RCC 7860 (cell line): ENCODE measurements around the gene RCSD1.
A peak's percentile ranks its signal among the peaks of the same experiment; 100 is the strongest.

Experiments used
- DNase-seq: peaks from one replicate; pipeline ENCODE4 v3.0.0-alpha.2; 2015; ENCODE audit warnings: low spot score
- FAIRE-seq: peaks from 2 replicates; lab custom pipeline; 2012; peaks lifted over from hg19 to GRCh38; lab: Jason Lieb, UNC

The RCSD1 gene

GRCh38 chr1:167663002-167663772 lies 33.2 kb downstream of the RCSD1 start:
- no peak for FAIRE-seq

GRCh38 chr1:167665469-167665868 lies 35.4 kb downstream of the RCSD1 start:
- FAIRE-seq (no peak), DNase-seq (no peak)

More at GRCh38 chr1:167663002-167663772, 33.2 kb downstream of the RCSD1 start:
- peak; percentile 44 for DNase-seq

GRCh38 chr1:167666416-167666815 lies 36.4 kb downstream of the RCSD1 start:
- FAIRE-seq: no peak
- DNase-seq: no peak

DNA sequence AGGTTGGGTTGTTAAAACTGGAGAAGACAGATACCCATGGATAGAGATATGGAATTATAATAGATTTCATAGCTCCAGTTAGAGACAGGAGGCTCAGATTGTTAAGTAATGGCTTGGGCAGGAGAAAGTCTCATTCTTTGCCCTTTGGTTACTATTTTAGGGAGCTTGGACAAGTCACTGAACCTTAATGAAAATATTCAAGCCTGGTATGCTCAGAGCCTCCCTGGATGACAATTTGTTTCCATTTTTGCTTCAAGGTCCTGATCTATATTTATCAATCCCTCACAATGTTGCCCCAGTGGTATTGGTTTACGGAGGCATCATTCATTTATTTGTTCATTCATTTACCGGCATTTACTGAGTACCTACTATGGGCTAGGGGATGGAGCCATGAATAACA lies 37.5 kb downstream of the RCSD1 start:
- DNase-seq (no peak), FAIRE-seq (no peak)

DNA sequence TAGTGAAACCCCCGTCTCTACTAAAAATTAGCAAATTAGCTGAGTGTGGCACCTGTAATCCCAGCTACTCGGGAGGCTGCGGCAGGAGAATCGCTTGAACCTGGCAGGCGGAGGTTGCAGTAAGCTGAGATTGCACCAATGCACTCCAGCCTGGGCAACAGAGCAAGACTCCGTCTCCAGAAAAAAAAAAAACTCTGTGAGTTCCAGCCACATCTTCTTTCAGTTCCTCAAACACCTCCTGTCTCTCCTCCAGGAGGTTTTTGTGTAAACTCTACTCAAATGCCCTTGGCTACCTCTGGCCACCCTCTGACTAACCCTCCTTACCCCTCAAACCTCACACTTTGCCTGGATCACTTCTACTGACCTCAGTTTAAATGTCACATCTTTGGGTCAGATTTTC lies 38.1 kb downstream of the RCSD1 start:
- no peak for FAIRE-seq

DNA sequence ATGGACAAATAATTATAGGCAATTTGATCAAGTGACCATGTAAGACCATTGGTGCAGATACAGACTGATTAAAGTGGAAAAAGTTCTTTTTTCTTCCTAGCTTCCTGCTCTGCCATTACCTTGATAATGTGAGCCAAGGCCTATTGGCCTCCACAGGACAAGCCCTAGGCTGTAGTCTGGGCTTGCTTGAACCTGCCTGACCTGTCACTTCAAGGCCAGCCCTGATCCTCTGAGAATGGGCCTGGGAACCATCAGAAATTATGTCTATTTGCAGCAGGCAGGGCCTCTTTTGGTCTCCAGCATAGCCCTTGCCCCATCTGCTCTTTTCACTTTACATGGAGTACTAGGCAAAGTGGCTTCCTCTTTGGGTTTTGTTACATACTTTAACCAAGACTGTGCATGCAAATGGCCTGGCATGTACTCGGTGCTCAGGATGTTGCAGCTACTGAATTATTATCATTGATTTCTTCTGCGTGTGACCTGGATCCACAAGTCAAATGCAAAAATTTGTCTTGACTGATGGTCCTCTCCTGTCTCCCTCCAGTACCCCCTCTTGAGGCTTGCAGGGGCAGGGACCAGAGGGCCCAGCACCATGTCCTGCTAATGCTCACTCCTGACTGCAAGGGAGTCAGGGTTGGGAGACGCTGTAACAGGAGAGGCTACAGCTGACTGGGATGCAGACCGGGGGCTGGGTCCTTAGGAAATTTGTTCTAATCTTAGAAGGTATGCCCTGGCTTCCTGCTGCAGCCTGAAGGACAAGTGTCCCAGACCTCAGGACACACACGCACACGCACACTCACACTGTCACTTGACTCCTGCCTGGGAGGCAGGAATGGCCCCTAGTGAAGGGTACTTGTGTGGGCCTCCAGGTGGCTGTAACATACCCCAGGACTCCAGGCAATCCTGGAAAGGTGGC lies 39.4 kb downstream of the RCSD1 start:
- DNase-seq: no peak
- no peak for FAIRE-seq

More for the DNA sequence above, 38.1 kb downstream of the RCSD1 start:
- no peak for DNase-seq

- FAIRE-seq: no peak
- DNase-seq: no peak
These were observed 40.5 kb downstream of the RCSD1 start for GRCh38 chr1:167670563-167670962.

DNA sequence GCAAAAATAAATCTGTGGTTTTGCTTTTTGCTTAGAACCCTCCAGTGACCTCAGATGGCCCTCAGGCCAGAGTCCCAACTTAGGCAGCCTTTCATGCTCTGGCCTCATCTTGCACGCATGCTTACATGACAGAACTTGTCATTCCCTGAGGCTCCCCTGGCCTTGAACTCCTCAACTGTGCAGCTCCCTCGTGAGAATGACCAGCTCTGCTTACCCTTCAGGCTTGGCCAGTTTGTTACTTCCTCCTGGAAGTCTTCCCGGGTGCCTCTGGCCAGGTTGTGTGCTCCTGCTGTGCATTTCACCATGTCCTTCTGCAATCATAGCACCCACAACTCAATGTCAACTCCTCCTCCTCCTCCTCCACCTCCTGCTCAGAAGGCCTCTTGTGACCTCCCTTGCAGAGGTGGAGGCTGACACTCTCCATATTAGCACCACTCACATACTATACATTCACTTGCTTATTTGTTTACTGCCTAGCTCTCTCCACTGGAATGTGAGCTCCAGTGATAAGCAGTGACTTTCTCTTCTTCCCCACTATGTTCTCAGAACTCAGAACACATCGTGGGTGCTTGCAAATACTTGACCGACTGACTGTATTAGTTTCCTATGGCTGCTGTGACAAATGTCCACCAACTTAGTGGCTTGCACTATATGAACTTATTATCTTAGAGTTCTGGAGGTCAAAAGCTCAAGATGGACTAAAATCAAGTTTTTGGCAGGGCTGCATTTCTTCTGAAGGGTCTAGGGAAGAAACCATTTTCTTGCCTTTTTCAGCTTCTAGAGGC lies 41.9 kb downstream of the RCSD1 start:
- DNase-seq (no peak), FAIRE-seq (no peak)

- FAIRE-seq: no peak
These were observed 42.8 kb downstream of the RCSD1 start for GRCh38 chr1:167672831-167673230.

DNA sequence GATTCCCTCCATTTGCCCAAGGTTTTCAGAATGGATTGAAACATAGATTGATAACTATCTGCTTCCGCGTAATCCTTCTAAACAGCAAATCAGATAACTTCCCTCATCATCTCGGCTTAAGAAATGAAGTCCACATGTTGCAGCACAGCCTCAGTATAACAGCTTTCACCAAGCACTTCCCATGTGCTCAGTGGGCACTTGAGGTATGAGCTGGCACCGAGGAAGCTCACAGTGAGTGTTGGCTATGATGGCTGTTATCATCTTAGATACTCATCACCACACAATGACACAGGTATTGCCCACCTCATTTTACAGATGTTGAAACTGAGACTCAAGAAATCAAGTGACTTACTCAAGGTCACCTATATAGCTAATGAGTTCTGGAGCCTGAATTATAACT lies 43.2 kb downstream of the RCSD1 start:
- DNase-seq (no peak), FAIRE-seq (no peak)

More at GRCh38 chr1:167672831-167673230, 42.8 kb downstream of the RCSD1 start:
- DNase-seq: no peak

DNA sequence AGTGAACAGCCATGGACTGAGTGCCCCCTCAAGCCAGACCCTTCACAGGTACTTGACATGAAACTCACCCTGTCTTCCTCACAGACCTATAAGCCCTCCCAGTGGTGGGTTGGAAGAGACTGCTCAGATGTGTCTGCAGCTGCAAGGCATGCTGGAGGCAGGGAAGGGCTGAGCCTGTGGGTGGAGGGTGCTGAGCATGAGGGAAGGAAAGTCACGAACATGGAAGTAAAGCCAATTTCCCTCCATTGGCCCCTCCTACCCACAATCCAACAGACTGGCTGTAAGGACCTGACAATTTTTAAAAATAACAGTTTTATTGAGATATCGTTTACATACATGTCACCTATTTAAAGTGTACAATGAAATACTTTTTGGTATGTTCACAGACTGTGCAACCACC lies 44.1 kb downstream of the RCSD1 start:
- FAIRE-seq (no peak), DNase-seq (no peak)

GRCh38 chr1:167675440-167675839 lies 45.4 kb downstream of the RCSD1 start:
- DNase-seq (no peak), FAIRE-seq (no peak)

DNA sequence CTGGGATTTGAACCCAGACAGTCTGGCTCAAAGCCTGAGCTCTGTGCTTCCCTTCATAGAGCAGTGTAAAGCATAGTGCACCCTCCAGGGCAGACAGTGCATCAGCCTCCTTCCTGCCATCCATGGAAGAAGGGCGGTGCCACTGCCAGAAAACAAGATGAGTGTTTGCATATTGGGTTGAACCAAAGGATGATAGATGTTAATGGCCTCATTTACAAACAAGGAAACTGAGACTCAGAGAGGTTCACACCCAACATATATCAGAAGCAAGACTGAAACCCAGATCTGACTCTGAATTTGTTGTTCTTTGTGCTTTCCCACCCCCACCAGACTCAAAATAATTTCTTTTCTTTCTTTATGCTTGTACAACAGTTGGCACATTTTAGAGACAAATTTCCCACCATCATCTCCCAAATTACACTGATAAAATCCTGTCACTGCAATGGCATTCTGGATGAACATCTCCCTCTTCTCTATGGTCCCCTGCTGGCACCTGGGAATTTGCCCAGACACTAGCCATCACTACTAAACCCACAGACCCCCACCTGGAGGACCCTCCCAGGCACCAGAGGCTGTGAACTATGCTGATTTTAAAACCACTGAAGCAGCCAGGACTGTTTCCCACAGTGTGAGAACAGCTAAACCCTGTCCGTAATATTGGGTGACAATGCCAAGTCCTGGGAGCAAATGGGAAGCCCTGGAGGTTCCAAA lies 46.3 kb downstream of the RCSD1 start:
- no peak for FAIRE-seq
- DNase-seq: no peak

DNA sequence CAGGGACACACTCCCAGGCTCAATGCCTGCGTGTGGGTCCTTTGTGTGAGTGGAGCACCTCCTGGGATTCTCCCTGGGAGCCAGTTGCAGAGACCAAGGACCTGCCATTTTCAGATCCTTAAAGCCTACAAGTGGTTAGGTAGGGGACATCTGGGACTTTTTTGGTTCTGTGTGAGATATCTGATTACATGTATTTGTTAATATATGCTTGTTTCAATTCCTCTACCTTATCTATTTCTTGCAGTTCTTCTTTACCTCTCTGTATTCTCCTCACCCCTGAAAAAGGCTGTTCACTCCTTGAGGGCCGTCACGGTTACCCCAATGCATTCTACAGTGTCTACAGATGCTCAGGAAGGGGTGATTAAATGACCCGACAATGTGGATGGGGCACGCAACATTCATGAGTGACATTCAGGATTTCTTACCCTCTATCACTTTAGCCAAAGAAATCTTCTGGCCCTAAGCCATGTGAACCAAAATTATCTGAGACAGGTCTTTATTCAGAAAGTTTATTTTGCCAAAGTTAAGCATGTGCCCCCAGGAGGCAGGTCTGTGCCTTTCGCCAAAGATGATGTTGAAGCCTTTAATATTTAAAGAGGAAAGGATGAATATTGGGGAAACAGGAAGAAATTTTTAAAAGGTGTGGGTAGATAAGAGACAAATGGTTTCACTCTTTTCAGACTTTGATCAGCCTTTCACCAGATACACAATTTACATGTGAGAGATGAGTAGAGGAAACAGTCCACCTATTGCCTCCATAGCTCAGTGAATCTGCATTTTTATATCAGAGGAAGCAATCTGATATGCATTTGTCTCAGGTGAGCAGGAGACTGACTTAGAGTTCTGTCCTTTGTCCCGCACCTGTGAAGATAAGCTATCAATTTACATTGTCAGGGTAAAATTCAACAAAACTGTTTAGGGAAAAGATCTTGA lies 47.1 kb downstream of the RCSD1 start:
- DNase-seq (no peak), FAIRE-seq (no peak)

DNA sequence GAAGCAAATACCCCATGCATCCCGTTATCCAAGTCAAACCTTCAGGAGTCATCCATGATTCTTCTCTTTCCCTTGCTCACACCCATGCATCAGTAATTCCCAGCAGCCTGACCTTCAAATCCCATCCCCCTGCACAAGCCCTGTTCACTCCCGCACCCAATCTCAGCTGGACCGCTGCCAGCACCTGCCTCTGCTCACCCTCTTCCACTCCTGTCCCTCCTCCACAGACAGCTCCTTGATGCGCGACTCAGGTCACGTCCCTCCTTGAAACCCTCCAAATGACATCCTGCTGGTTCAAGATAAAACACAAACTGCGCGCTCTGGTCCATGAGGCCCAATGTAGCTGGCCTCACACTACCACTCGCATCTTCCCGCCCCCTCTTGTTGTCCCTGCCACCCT lies 48.4 kb downstream of the RCSD1 start:
- no peak for DNase-seq
- no peak for FAIRE-seq

DNA sequence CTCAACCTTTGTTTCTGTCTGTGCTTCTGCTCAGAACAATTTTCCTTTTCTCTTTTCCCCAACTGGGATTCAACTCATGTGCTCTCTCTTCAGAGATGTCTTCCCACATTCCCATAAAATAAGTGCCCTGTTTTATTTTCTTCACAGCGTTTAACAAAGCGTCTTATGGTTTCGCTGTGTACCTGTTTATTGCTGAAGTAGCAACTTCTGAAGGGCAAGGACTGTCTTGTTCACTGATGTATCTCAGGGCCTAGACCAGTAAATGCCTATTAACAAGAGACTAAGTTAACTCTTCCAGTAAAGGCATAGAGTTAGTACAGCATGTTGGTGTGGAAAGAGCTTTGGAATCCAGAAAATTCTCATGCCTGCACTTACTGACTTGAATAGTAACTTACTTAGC lies 48.8 kb downstream of the RCSD1 start:
- FAIRE-seq (no peak), DNase-seq (no peak)

GRCh38 chr1:167679714-167680113 lies 49.7 kb downstream of the RCSD1 start:
- no peak for DNase-seq
- no peak for FAIRE-seq

DNA sequence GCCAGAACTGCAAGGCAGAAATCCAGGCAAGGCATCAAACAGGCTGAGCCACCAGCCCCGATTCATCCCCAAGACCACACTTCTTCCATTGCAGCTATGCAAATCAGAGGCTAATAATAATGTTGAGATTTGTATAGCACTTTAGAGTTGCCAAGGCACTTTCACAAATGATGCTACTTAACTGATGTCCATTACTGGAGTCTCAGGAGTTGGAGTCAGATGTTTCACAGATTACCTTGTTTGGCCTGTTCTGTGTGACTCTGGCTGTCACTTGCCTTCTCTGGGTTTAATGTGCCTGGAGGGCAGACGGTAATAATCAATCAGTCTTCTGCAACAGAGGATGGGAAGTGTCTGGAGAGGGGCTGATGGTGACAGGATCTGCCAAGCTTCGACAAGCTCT lies 51.0 kb downstream of the RCSD1 start:
- DNase-seq (no peak), FAIRE-seq (no peak)

- DNase-seq: no peak
- FAIRE-seq: no peak
These were observed 51.5 kb downstream of the RCSD1 start for GRCh38 chr1:167681451-167682098.
